Measurements from ENCODE around the gene THADA. TPM values are rescaled to one million over a fixed set of nuclear protein-coding genes. Genes with fewer than 3 reads are reported as not detected.
"Not testable (repeated sequence)": the region's sequence is repeated elsewhere in the genome, so short reads cannot be mapped to it uniquely, and the experiment has no call there.

THADA gene
- total RNA-seq, 1 donor = 33.2 TPM

DNA sequence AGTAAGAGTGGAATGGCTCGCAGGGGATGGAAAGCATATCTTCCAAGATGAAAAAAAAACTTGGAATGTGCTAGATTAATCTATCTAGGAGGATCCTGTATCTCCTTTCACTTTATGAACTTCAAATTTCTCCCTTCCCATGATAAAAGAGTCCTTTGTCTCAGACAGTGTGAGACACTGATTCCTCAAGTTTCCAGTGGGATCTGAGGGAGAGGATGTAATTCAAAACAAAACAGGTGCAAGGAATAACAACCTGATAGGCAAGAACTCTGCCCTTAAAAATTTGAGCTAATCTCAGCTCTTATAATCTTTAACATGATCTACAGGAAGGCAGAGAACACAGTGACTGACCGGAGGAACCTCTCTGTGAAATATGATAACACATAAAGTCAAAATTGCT lies 207.5 kb downstream of the THADA start:
- H3K4me3 ChIP-seq (ENCODE audit: low read depth, low read length) = no peak overlapping the region
- DNase-seq (ENCODE audit: low read depth) = no peak
- TF ChIP-seq, protein P1, sequence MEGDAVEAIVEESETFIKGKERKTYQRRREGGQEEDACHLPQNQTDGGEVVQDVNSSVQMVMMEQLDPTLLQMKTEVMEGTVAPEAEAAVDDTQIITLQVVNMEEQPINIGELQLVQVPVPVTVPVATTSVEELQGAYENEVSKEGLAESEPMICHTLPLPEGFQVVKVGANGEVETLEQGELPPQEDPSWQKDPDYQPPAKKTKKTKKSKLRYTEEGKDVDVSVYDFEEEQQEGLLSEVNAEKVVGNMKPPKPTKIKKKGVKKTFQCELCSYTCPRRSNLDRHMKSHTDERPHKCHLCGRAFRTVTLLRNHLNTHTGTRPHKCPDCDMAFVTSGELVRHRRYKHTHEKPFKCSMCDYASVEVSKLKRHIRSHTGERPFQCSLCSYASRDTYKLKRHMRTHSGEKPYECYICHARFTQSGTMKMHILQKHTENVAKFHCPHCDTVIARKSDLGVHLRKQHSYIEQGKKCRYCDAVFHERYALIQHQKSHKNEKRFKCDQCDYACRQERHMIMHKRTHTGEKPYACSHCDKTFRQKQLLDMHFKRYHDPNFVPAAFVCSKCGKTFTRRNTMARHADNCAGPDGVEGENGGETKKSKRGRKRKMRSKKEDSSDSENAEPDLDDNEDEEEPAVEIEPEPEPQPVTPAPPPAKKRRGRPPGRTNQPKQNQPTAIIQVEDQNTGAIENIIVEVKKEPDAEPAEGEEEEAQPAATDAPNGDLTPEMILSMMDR (IDR thresholded peaks at IDR 0.05; ENCODE audit: insufficient read depth, low read depth, low read length) = no peak

DNA sequence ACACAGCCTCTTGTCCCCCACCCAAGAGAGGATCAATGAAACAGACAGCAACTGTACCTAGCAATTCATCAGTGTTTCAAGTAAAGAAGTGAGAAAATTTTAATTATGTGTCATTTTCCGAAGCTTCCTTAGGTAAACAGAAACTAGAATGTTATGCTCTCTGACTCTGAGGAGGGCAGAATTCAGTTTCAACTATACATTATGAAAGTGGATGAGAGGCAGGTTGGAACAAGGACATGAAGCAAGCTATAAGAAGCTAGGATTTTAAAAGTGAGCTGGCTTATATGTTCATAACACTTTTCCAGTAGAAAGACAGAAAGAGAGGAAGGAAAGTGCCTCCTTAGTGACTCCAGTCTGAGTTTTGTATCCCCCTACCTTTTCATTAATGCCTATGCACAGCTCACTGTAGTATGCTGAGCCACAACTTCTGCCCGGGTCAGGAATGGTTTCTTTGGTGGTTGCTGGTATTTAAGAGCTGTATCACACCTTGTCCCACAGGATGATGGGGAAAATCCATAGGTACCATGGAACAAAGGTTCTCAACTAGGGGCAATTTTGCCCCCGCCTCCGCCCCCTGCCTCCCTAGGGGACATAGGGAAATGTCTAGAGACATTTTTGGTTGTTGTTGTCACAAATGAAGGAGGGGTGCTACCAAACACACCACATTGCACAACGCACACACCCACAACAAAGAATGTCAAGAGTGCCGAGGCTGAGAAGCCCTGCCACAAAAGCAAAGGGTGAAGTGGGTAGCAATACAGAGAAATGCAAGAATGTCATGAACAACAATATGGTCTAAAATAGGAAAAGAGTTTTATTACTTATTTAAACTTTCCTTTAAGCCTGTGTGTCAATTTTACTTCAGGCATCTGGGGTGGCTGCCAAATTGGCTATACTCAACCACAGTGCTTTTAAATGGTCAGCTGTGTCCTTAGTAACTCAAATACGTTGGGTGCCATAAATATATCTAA lies 208.5 kb downstream of the THADA start:
- TF ChIP-seq, protein P1 (IDR thresholded peaks at IDR 0.05; ENCODE audit: insufficient read depth, low read depth, low read length) = no peak
- peak; percentile 80 for DNase-seq (ENCODE audit: low read depth)

DNA sequence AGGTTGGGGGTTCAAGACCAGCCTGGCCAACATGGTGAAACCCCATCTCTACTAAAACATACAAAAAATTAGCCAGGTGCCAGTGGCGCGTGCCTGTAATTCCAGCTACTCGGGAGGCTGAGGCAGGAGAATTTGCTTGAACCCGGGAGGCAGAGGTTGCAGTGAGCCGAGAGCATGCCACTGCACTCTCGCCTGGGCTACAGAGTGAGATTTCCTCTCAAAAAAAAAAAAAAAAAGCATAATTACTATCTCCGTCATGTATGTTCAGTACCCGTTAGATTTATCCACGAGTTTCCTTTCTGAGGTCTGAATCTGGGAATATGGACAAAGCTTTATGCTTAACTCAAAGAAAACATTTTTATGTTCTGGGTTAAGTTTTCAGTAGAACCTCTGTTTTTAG lies 209.2 kb downstream of the THADA start:
- DNase-seq (ENCODE audit: low read depth); H3K4me3 ChIP-seq (ENCODE audit: low read depth, low read length): not testable (repeated sequence)

More for the DNA sequence above, 208.5 kb downstream of the THADA start:
- H3K4me3 ChIP-seq (ENCODE audit: low read depth, low read length) = no peak overlapping the region

DNA sequence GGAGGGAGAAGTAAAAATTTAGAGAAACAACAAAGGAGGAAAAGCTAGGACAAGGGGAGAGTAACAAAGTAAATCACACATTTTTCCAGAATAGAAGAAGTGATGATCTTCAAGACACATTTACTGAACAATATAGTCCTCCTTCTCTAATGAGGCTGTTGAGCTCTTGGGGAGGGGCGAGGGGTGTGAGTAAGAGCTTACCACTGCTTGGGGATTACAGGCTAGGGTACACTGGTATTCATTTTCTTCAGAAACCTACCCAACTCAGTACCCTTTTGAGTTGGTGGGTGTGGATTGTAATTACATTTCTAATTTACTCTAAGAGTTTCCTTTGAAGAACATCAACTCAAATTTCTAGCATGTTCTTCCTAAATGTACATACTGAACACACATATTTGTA lies 211.7 kb downstream of the THADA start:
- TF ChIP-seq, protein P1 (IDR thresholded peaks at IDR 0.05; ENCODE audit: insufficient read depth, low read depth, low read length) = no peak
- no peak for DNase-seq (ENCODE audit: low read depth)
- no peak overlapping the region for H3K4me3 ChIP-seq (ENCODE audit: low read depth, low read length)

DNA sequence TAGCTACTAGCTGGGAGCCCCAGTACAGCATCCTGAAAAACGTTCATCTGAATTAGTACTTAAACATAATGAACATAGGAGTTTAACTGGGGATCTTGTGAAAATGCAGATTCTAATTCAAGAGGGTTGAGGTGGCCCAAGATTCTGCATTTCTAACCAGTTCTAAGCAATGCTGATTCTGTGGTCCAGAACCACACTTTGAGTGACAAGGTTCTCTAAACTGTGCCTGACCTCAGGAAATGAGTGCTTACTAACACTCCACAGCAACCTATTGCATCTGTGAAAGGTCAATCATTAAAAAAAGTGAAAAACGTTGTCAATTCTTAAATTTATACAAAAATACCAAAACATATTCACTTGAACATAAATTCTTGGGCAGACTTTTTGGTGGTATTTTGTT lies 212.3 kb downstream of the THADA start:
- TF ChIP-seq, protein P1 (IDR thresholded peaks at IDR 0.05; ENCODE audit: insufficient read depth, low read depth, low read length) = no peak
- H3K4me3 ChIP-seq (ENCODE audit: low read depth, low read length) = no peak overlapping the region

DNA sequence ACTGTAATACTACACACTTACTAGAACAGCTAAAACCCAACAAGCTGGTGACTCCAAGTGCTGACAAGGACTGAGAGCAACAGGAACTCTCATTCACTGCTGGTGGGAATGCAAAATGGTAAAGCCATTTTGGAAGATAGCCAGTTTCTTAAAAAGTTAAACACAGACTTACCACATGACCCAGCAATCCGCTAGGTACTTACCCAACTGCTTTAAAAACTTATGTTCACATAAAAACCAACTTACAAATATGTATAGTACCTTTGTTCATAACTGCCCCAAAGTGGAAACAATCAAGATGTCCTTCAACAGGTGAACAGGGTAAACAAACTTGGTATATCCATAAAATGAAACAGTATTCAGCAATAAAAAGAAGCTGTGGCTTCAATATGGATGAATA lies 216.3 kb downstream of the THADA start:
- H3K4me3 ChIP-seq (ENCODE audit: low read depth, low read length) = no peak overlapping the region
- DNase-seq (ENCODE audit: low read depth) = no peak
- TF ChIP-seq, protein P1 (IDR thresholded peaks at IDR 0.05; ENCODE audit: insufficient read depth, low read depth, low read length) = no peak

More for the DNA sequence above, 212.3 kb downstream of the THADA start:
- no peak for DNase-seq (ENCODE audit: low read depth)

DNA sequence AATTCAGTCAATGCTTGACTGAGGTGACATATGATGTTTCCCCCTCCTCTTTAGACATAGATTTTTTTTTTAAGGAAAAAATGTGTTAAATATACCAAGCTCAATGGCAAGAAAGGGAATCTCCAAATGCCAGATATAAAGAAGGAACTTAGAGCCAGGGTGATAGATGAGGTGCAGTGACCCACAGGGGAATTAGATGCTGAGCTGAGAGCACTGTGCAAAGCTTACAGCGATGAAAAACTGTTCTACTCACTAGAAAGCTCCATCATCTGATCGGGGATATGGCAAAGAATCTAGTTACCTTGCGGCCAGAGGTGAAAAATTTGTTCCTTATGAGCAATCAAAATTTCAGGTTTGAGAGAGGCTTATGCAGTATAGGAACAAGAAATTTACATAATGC lies 218.5 kb downstream of the THADA start:
- no peak overlapping the region for H3K4me3 ChIP-seq (ENCODE audit: low read depth, low read length)
- TF ChIP-seq, protein P1 (IDR thresholded peaks at IDR 0.05; ENCODE audit: insufficient read depth, low read depth, low read length) = no peak
- DNase-seq (ENCODE audit: low read depth) = no peak

Measured in fibroblast of villous mesenchyme (primary cell).